Measurements from ENCODE around the gene TACR1.

DNA sequence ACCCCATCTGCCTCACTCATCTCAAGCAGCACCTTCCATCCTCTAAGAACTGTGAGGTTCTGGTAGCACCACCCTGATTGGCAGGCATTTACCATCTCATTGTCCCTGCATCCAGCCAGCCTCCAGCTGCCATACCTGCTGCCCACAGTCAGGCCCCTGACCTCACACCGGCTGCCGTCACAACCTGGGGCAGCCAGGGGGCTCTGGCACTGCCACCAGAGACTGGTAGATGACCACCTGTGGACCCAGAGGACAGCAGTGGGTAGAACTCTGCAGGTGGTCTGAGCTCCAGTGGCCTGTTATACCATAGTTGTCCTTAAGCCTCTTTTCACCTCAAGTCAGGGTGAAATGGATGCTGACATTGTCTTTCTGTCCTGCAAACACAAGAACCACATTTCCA, 171.4 kb downstream of the TACR1 start:
- TF ChIP-seq, protein P1, sequence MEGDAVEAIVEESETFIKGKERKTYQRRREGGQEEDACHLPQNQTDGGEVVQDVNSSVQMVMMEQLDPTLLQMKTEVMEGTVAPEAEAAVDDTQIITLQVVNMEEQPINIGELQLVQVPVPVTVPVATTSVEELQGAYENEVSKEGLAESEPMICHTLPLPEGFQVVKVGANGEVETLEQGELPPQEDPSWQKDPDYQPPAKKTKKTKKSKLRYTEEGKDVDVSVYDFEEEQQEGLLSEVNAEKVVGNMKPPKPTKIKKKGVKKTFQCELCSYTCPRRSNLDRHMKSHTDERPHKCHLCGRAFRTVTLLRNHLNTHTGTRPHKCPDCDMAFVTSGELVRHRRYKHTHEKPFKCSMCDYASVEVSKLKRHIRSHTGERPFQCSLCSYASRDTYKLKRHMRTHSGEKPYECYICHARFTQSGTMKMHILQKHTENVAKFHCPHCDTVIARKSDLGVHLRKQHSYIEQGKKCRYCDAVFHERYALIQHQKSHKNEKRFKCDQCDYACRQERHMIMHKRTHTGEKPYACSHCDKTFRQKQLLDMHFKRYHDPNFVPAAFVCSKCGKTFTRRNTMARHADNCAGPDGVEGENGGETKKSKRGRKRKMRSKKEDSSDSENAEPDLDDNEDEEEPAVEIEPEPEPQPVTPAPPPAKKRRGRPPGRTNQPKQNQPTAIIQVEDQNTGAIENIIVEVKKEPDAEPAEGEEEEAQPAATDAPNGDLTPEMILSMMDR (IDR thresholded peaks at IDR 0.05) = no peak
- TF ChIP-seq, protein P2, sequence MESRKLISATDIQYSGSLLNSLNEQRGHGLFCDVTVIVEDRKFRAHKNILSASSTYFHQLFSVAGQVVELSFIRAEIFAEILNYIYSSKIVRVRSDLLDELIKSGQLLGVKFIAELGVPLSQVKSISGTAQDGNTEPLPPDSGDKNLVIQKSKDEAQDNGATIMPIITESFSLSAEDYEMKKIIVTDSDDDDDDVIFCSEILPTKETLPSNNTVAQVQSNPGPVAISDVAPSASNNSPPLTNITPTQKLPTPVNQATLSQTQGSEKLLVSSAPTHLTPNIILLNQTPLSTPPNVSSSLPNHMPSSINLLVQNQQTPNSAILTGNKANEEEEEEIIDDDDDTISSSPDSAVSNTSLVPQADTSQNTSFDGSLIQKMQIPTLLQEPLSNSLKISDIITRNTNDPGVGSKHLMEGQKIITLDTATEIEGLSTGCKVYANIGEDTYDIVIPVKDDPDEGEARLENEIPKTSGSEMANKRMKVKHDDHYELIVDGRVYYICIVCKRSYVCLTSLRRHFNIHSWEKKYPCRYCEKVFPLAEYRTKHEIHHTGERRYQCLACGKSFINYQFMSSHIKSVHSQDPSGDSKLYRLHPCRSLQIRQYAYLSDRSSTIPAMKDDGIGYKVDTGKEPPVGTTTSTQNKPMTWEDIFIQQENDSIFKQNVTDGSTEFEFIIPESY (IDR thresholded peaks at IDR 0.05; ENCODE audit: borderline replicate concordance, low read depth) = no peak
- TF ChIP-seq, protein P3, sequence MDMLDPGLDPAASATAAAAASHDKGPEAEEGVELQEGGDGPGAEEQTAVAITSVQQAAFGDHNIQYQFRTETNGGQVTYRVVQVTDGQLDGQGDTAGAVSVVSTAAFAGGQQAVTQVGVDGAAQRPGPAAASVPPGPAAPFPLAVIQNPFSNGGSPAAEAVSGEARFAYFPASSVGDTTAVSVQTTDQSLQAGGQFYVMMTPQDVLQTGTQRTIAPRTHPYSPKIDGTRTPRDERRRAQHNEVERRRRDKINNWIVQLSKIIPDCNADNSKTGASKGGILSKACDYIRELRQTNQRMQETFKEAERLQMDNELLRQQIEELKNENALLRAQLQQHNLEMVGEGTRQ (IDR thresholded peaks at IDR 0.05; ENCODE audit: borderline replicate concordance, low read depth, low read length) = no peak
- TF ChIP-seq RAD21 (IDR thresholded peaks at IDR 0.05; ENCODE audit: low read length) (no peak), YY1 (IDR thresholded peaks at IDR 0.05; ENCODE audit: low read depth) (no peak), GABPA (IDR thresholded peaks at IDR 0.05; ENCODE audit: low read depth) (no peak), EP300 (IDR thresholded peaks at IDR 0.05; ENCODE audit: borderline replicate concordance in 1 of 2, low read depth in 1 of 2, low read length in 1 of 2) (no peak)
- TF ChIP-seq, protein P4, sequence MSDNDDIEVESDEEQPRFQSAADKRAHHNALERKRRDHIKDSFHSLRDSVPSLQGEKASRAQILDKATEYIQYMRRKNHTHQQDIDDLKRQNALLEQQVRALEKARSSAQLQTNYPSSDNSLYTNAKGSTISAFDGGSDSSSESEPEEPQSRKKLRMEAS (IDR thresholded peaks at IDR 0.05; ENCODE audit: low read depth) = no peak
